Right renal cortex interstitium (tissue), 3 donors: ENCODE measurements around the gene SRD5A3. TPM values are rescaled to one million over a fixed set of nuclear protein-coding genes. Genes with fewer than 3 reads are reported as not detected.

Experiments
- DNase-seq, 3 donors: peaks; one replicate each; pipeline ENCODE4 v3.0.0-alpha.2; 2013; ENCODE audit warnings: low read depth in 3 of 3, low spot score in 2 of 3
- polyA plus RNA-seq, 3 donors: library from polyadenylated mRNA; unstranded; fragments of 120-200 nt; gene quantifications; one replicate each; pipeline ENCODE4 v1.2.1, GENCODE V29; 2013; ENCODE audit not compliant: insufficient read length in 3 of 3

The SRD5A3 gene
- 10 to 100 TPM; 17.7 to 22.6 (median 22.1) TPM for polyA plus RNA-seq

DNA sequence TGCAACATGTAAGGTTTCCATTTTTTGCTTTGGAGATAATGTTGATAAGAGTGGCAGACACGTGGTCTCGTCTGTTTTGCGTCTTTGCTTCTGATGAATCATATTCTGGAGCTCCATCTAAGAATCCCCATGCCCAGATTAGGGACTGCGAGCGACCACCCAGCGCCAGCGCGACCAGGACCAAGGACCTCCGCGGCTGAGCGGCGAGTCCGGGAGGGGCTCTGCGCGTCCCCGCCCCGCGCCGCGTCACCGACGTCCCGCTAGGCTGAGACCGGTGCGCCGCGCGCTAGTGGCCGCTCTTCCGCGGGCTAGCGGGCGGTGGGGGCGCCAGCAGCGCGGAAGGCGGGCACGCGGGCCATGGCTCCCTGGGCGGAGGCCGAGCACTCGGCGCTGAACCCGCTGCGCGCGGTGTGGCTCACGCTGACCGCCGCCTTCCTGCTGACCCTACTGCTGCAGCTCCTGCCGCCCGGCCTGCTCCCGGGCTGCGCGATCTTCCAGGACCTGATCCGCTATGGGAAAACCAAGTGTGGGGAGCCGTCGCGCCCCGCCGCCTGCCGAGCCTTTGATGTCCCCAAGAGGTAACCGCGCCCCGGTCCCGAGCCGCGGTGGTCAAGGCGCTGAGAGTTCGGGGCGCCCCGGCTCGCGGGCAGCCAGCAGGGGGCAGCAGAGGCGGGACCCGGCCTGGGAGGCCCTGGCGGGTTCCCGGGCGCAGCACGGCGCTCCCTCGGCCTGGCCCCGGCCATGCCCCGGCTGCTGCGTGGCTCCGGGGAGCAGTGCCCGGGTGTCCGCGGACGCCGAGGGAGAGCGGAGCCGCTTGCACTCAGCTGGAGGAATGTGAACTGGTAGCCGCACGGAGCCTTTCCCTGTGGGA, at the start of gene SRD5A3:
Gene SRD5A3, plus strand, starts transcription at position 263 of the 871 bp plus-strand sequence. Its CDS starts 95 bp downstream, at position 358.
- DNase-seq: peak; percentile 38 to 70 (median 63)

- no peak for DNase-seq
Measured at GRCh38 chr4:55297346-55297745, 48.7 kb upstream of the SRD5A3 start.

GRCh38 chr4:55303760-55304165, 42.3 kb upstream of the SRD5A3 start:
- no peak for DNase-seq

- DNase-seq: no peak
Measured at GRCh38 chr4:55304303-55304702, 41.7 kb upstream of the SRD5A3 start.

DNA sequence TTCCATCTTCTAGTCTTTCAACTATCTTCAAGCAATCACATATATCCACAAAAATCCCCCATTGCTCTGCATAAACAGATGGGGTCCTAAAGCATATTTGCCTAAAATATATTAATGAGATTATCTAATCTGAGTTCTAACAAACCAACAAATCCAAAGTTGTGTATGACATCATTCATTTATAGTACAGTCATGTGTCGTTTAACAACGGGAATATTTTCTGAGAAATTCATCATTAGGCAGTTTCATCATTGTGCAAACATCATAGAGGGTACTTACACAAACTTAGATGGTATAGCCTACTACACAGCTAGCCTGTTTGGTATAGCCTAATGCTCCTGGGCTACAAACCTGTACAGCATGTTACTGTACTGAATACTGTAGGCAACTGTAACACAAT, 38.0 kb upstream of the SRD5A3 start:
- no peak for DNase-seq

DNA sequence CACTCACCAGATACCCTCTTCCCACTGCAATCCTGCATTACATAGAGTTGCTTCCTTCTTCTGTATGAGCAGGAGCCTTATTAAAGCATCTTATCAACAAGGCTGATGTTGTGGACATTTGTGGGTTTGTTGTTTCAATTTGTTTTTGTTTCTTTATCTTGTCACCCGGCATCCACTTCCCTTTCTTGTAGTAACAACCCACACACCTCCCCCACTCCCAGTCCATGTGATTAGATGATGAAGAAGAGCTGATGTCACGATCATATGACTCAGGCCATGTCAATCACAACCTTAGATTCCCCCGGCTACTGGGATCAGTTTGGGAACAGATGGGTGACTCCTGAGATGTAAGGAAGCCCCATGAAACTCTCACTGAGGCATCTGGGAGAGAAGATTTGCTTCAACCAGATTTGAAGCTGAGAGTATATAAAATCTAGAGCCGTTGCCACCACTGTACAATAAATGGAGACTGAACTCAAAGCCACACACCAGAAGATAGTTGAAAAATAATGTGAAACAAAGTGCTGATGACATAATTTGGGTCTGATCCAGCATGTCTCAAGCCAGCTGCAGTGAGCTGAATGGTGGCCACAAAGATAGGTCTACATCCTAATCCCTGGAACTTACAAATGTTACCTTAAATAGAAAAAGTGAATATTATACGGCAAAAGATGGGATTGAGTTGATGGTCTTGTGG, 34.1 kb upstream of the SRD5A3 start:
- no peak for DNase-seq

- DNase-seq: no peak
Measured at GRCh38 chr4:55312489-55313101, 33.4 kb upstream of the SRD5A3 start.

- no peak for DNase-seq
Measured at GRCh38 chr4:55314141-55314820, 31.8 kb upstream of the SRD5A3 start.

DNA sequence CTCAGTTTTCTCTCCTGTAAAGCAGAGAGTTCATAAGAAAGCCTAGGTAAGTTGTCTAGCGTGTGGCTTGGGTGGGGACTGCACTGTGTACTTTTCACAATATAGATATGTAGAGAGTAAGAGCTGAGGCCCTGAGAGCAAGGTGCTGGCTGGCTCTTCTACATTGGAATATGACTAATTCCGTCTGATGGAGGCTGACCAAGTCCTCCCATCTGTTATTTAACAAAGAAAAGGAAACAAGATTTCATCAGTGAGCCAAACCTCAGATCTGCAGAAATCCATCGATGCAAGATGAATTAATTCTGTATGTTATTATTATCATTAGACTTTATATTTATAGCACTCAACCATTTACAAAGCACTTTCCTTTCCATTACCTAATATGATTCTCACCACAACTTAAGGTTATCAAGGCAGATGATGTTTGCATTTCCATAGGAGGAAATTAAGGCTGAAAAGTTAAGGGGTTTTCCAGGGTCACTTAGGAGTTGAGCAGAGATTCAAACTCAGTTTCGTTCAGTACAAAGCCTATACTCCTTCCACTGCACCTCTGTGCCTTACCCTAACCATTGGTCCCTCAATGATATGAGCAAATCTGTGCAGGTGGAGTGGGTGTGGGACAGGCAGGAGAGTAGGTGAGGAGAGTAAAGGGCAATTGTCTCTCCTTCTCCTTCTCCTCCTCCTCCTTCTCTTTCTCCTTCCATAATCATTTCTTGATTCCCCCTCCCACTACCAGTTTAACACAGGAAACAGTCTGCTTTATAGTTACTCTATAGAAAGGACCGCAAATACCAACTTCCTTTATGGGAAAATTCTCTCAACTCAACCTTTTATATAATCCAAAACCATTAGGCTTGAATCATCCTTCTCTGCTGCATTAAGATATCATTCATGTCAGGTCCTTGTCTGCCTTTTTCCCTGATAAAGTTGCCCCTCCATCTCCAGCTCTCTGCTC, 27.6 kb upstream of the SRD5A3 start:
- no peak for DNase-seq

GRCh38 chr4:55321707-55322264, 24.3 kb upstream of the SRD5A3 start:
- DNase-seq: peak; percentile 53 to 63 (median 62)

- no peak for DNase-seq
Measured at GRCh38 chr4:55323375-55323774, 22.7 kb upstream of the SRD5A3 start.

GRCh38 chr4:55326629-55327028, 19.4 kb upstream of the SRD5A3 start:
- no peak for DNase-seq

DNA sequence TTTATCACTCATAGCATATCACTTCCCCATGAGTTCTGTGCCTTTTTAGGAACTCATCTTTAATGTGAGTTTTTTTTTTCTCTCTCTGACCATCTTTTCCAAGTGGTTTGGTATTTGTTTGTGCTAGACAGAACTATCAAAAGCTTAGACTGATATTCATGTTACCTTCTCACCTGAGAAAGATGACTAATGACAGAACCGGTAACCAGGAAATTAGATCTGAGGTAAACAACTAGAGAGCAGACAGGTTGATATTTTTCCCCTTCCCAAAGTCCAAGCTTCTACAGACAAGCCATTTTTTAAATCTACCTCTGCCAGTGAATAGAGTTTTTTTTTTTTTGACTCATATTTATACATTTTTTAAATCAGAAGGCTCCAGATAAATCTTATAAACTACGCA, 17.0 kb upstream of the SRD5A3 start:
- DNase-seq: no peak

- no peak for DNase-seq
Measured at GRCh38 chr4:55330241-55330640, 15.8 kb upstream of the SRD5A3 start.

DNA sequence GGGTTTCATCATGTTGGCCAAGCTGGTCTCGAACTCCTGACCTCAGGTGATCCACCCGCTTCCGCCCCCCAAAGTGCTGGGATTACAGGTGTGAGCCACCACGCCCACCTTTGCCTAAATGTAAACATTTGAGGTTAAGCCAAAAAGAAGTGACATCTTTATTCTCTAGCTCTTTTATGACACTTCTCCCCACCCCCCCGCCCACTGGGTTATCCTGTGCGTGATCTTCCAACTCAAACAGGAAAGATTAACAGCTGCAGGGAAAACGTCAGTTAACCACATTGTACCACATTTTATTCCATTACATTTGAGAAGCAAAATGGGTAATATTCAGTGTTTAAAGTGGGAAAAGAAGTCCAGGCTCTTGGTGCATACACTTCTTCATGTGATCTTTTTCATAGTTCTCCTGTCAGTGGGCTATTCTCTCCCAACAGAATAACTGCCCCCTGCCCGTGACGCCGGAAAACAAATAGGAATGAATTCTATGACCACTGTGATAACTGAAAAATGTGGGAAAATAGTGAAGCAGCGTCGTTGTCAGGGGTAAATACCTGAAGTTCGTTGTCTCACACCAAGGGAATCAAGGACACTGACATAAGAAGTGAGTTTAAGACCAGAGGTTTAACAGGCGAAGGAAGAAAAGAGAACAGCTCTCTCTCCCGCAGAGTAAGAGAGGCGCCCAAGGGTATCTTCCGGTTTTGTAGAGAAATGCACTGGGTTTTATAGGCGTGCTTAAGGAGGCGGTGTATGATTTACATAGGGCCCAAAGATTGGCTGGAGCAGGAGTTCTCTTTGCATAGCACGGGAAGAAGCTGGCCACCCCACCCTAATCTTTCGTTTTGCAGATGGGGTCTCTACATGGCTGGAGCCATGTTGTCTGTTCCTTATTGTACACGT, 9.7 kb upstream of the SRD5A3 start:
- no peak for DNase-seq

DNA sequence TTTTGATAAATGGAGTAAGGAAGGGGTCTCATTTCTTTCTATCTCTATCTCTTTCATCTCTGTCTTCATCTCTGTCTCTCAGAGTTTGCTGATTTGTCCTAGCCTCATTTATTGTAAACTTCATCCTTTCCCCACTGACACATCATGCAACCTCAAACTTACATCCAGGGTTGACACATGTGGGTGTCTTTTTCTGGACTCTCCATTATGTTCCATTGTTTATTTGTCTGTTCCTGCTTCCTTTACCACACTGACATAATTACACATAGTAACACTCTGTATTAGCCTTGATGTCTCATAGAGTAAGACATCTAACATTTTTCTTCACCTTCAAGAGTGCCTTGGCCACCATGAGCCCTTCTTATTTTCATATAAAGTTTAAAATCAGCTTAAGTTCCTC, 8.1 kb upstream of the SRD5A3 start:
- no peak for DNase-seq

GRCh38 chr4:55338486-55338885, 7.6 kb upstream of the SRD5A3 start:
- DNase-seq: no peak

GRCh38 chr4:55340266-55340665, 5.8 kb upstream of the SRD5A3 start:
- DNase-seq: no peak
